ENCODE results near the gene SLC9C2.

The SLC9C2 gene

GRCh38 chr1:173580658-173581057 is 22.2 kb downstream of the SLC9C2 start:
- Histone ChIP-seq H3K36me3 (ENCODE audit: low read length) (no peaks in the 10 kb centered on the region), H3K27me3 (ENCODE audit: low read length) (no peaks in the 10 kb centered on the region), H2AFZ (ENCODE audit: low read depth, low read length, severe bottlenecking) (no peak overlapping the region), H3K79me2 (ENCODE audit: insufficient read depth, low read length) (no peaks in the 10 kb centered on the region), H3K27ac (ENCODE audit: low read depth, low read length) (no peak overlapping the region), H3K9me2 (replicated peaks; ENCODE audit: insufficient read depth, low read length) (no peaks in the 10 kb centered on the region), H3K4me2 (ENCODE audit: low read depth, low read length, poor library complexity, severe bottlenecking) (no peak overlapping the region), H3F3A (ENCODE audit: insufficient read depth) (no peaks in the 10 kb centered on the region), H3K4me3 (ENCODE audit: insufficient read depth, low read length, poor library complexity, severe bottlenecking) (no peak overlapping the region), H3K9me3 (ENCODE audit: insufficient read depth, low read length) (no peaks in the 10 kb centered on the region), H3K9ac (ENCODE audit: low read length) (no peak overlapping the region), H4K20me1 (ENCODE audit: low read depth, low read length) (no peaks in the 10 kb centered on the region)
- no peak for TF ChIP-seq CTCF (IDR thresholded peaks at IDR 0.05; ENCODE audit: insufficient read depth, low read length, poor library complexity, severe bottlenecking)
- TF ChIP-seq EZH2phosphoT487 (conservative IDR thresholded peaks at IDR 0.05; ENCODE audit: low read length), result no peak

GRCh38 chr1:173580071-173580470 is 22.8 kb downstream of the SLC9C2 start:
- Histone ChIP-seq H3K4me3 (ENCODE audit: insufficient read depth, low read length, poor library complexity, severe bottlenecking) (no peak overlapping the region), H3K27me3 (ENCODE audit: low read length) (no peaks in the 10 kb centered on the region), H3K9me2 (replicated peaks; ENCODE audit: insufficient read depth, low read length) (no peaks in the 10 kb centered on the region), H3K9ac (ENCODE audit: low read length) (no peak overlapping the region), H3K79me2 (ENCODE audit: insufficient read depth, low read length) (no peaks in the 10 kb centered on the region), H3F3A (ENCODE audit: insufficient read depth) (no peaks in the 10 kb centered on the region), H3K4me2 (ENCODE audit: low read depth, low read length, poor library complexity, severe bottlenecking) (no peak overlapping the region), H3K9me3 (ENCODE audit: insufficient read depth, low read length) (no peaks in the 10 kb centered on the region), H4K20me1 (ENCODE audit: low read depth, low read length) (no peaks in the 10 kb centered on the region), H3K36me3 (ENCODE audit: low read length) (no peaks in the 10 kb centered on the region), H3K27ac (ENCODE audit: low read depth, low read length) (no peak overlapping the region), H2AFZ (ENCODE audit: low read depth, low read length, severe bottlenecking) (no peak overlapping the region)
- TF ChIP-seq EZH2phosphoT487 (conservative IDR thresholded peaks at IDR 0.05; ENCODE audit: low read length), result no peak
- no peak for TF ChIP-seq CTCF (IDR thresholded peaks at IDR 0.05; ENCODE audit: insufficient read depth, low read length, poor library complexity, severe bottlenecking)

- Histone ChIP-seq H3K27ac (ENCODE audit: low read depth, low read length) (no peak overlapping the region), H3F3A (ENCODE audit: insufficient read depth) (no peaks in the 10 kb centered on the region), H3K27me3 (ENCODE audit: low read length) (no peaks in the 10 kb centered on the region), H3K79me2 (ENCODE audit: insufficient read depth, low read length) (no peaks in the 10 kb centered on the region), H4K20me1 (ENCODE audit: low read depth, low read length) (no peaks in the 10 kb centered on the region), H3K9me2 (replicated peaks; ENCODE audit: insufficient read depth, low read length) (no peaks in the 10 kb centered on the region), H3K4me3 (ENCODE audit: insufficient read depth, low read length, poor library complexity, severe bottlenecking) (no peak overlapping the region), H2AFZ (ENCODE audit: low read depth, low read length, severe bottlenecking) (no peak overlapping the region), H3K36me3 (ENCODE audit: low read length) (no peaks in the 10 kb centered on the region), H3K9ac (ENCODE audit: low read length) (no peak overlapping the region), H3K4me2 (ENCODE audit: low read depth, low read length, poor library complexity, severe bottlenecking) (no peak overlapping the region), H3K9me3 (ENCODE audit: insufficient read depth, low read length) (no peaks in the 10 kb centered on the region)
- TF ChIP-seq EZH2phosphoT487 (conservative IDR thresholded peaks at IDR 0.05; ENCODE audit: low read length), result no peak
- no peak for TF ChIP-seq CTCF (IDR thresholded peaks at IDR 0.05; ENCODE audit: insufficient read depth, low read length, poor library complexity, severe bottlenecking)
Observed at GRCh38 chr1:173573596-173573995, 29.3 kb downstream of the SLC9C2 start.
